ENCODE results near the gene BDKRB2. TPM values are rescaled to one million over a fixed set of nuclear protein-coding genes. Genes with fewer than 3 reads are reported as not detected.

The BDKRB2 gene
- total RNA-seq, 1 donor from 2014 or later: 23.3 TPM

GRCh38 chr14:96279564-96279963 lies 74.9 kb downstream of the BDKRB2 start:
- Histone ChIP-seq H3K4me3 (no peak overlapping the region), H3K27me3 (no peaks in the 10 kb centered on the region), H3K36me3 (no peaks in the 10 kb centered on the region), H3K27ac (peak overlapping the region; percentile 61), H3K9me3 (peaks cover 7% of the 10 kb centered on the region), H3K4me1 (peaks cover 27% of the 10 kb centered on the region)
- no peak for TF ChIP-seq POLR2AphosphoS5 (IDR thresholded peaks at IDR 0.05; ENCODE audit: insufficient read depth in 1 of 2, low read depth in 1 of 2)
- no peak for TF ChIP-seq CTCF (IDR thresholded peaks at IDR 0.05)
- no peak for TF ChIP-seq POLR2A (IDR thresholded peaks at IDR 0.05)
- no peak for DNase-seq (ENCODE audit: extremely low spot score in 2 of 2)
- intact Hi-C loops (cut with DNase I): loop anchor here (10.0 kb wide), 1 partner anchor 275 kb away; no protein-coding TSS in a partner anchor

- Histone ChIP-seq H3K27me3 (no peaks in the 10 kb centered on the region), H3K4me1 (peaks cover 22% of the 10 kb centered on the region), H3K27ac (peak overlapping the region; percentile 61), H3K4me3 (no peak overlapping the region), H3K36me3 (peaks cover 0 to under 1% of the 10 kb centered on the region in 2 donors), H3K9me3 (peaks cover 7% of the 10 kb centered on the region)
- no peak for DNase-seq (ENCODE audit: extremely low spot score in 2 of 2)
- intact Hi-C loops (cut with DNase I): no loop called here
- TF ChIP-seq POLR2A (IDR thresholded peaks at IDR 0.05) (no peak), POLR2AphosphoS5 (IDR thresholded peaks at IDR 0.05; ENCODE audit: insufficient read depth in 1 of 2, low read depth in 1 of 2) (no peak), CTCF (IDR thresholded peaks at IDR 0.05) (no peak)
Measured at GRCh38 chr14:96280104-96280503, 75.5 kb downstream of the BDKRB2 start.

- no peak for DNase-seq (ENCODE audit: extremely low spot score in 2 of 2)
- Histone ChIP-seq H3K36me3 (peaks cover 0 to 10% of the 10 kb centered on the region in 2 donors), H3K4me3 (no peak overlapping the region), H3K27ac (no peak overlapping the region), H3K4me1 (peaks cover 15% of the 10 kb centered on the region), H3K27me3 (no peaks in the 10 kb centered on the region), H3K9me3 (peaks cover 7% of the 10 kb centered on the region)
- TF ChIP-seq CTCF (IDR thresholded peaks at IDR 0.05) (no peak), POLR2AphosphoS5 (IDR thresholded peaks at IDR 0.05; ENCODE audit: insufficient read depth in 1 of 2, low read depth in 1 of 2) (no peak), POLR2A (IDR thresholded peaks at IDR 0.05) (no peak)
- intact Hi-C loops (cut with DNase I): no loop called here
Measured at GRCh38 chr14:96281486-96281885, 76.8 kb downstream of the BDKRB2 start.

GRCh38 chr14:96284008-96284407 lies 79.4 kb downstream of the BDKRB2 start:
- H3K36me3 ChIP-seq: peaks cover 0 to 14% of the 10 kb centered on the region in 2 donors

More at GRCh38 chr14:96284008-96284407, 79.4 kb downstream of the BDKRB2 start:
- Histone ChIP-seq H3K4me1 (peaks cover 13% of the 10 kb centered on the region), H3K9me3 (no peaks in the 10 kb centered on the region), H3K4me3 (no peak overlapping the region), H3K27ac (no peak overlapping the region), H3K27me3 (no peaks in the 10 kb centered on the region)
- no peak for TF ChIP-seq POLR2A (IDR thresholded peaks at IDR 0.05)
- no peak for TF ChIP-seq CTCF (IDR thresholded peaks at IDR 0.05)
- no peak for TF ChIP-seq POLR2AphosphoS5 (IDR thresholded peaks at IDR 0.05; ENCODE audit: insufficient read depth in 1 of 2, low read depth in 1 of 2)
- intact Hi-C loops (cut with DNase I): no loop called here
- DNase-seq (ENCODE audit: extremely low spot score in 2 of 2): no peak

All from vagina (tissue), 2 donors.